Measurements from ENCODE around the gene IDH3A.

Gene IDH3A

DNA sequence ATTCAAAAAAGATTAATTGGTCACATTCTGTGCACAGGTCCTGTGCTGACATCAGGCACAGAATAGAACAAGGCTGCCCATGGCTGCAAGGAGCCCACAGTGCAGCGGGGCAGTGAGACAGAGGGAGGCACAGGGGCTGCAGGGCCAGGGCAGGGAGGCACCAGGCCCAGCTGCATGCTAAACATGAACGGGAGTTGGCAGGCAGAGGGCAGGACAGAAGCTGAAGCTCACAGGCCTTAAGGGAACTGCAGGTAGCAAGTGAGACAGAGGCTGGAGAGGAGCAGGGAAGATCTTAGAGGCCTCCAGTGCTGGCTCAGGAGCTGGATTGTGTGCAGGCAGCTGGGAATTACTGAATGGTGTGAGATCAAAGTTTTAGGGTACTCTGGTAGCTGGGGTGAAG is 26.2 kb downstream of the IDH3A start:
- Histone ChIP-seq H3K4me1 (ENCODE audit: control insufficient read depth in 2 of 2, insufficient read depth in 1 of 2, low read depth in 1 of 2, low read length in 2 of 2) (no peaks in the 10 kb centered on the region), H3K9me3 (replicated peaks in 1 of 2; ENCODE audit: control insufficient read depth in 2 of 2, insufficient read depth in 1 of 2, low read depth in 1 of 2, low read length in 2 of 2) (peaks cover 0 to 4% of the 10 kb centered on the region in 2 donors), H2BK15ac (ENCODE audit: low read length) (no peak overlapping the region), H3K9ac (ENCODE audit: low read depth, low read length, poor library complexity) (no peak overlapping the region), H4K8ac (ENCODE audit: low read depth, low read length) (no peak overlapping the region), H3K27ac (replicated peaks; ENCODE audit: low read length) (no peak overlapping the region), H3K23ac (ENCODE audit: low read depth, low read length, poor library complexity) (no peak overlapping the region), H2AFZ (ENCODE audit: low read length) (peak overlapping the region; percentile 26), H4K91ac (ENCODE audit: low read depth, low read length, poor library complexity) (no peak overlapping the region), H3K14ac (ENCODE audit: low read length) (no peak overlapping the region), H3K27me3 (ENCODE audit: control insufficient read depth in 3 of 3, insufficient read depth in 3 of 3, low read depth in 1 of 3, low read length in 3 of 3) (no peaks in the 10 kb centered on the region), H3K36me3 (replicated peaks in 1 of 2; ENCODE audit: control insufficient read depth in 2 of 2, insufficient read depth in 2 of 2, low read length in 2 of 2) (peaks cover 0 to 24% of the 10 kb centered on the region in 2 donors), H2BK5ac (ENCODE audit: low read length) (no peak overlapping the region), H2AK5ac (ENCODE audit: low read depth, low read length) (no peak overlapping the region), H3K79me1 (ENCODE audit: low read depth, low read length) (peaks cover under 1% of the 10 kb centered on the region), H3K4ac (ENCODE audit: low read length) (no peak overlapping the region), H2BK12ac (ENCODE audit: low read length) (no peak overlapping the region), H3K4me2 (ENCODE audit: insufficient read depth, low read length, poor library complexity, severe bottlenecking) (no peak overlapping the region), H3K18ac (ENCODE audit: low read length) (no peak overlapping the region), H3K4me3 (ENCODE audit: low read length in 2 of 2) (peak overlapping the region in 1 of 2 donors; percentile 29), H2BK120ac (ENCODE audit: low read depth, low read length) (no peak overlapping the region)
- WGBS, 2 donors (ENCODE audit: extremely low coverage in 2 of 2, insufficient read length in 2 of 2, insufficient replicate concordance in 1 of 2): no CpG with 5 or more reads among the region's 2 CpGs
- no peak for DNase-seq (ENCODE audit: low spot score)

DNA sequence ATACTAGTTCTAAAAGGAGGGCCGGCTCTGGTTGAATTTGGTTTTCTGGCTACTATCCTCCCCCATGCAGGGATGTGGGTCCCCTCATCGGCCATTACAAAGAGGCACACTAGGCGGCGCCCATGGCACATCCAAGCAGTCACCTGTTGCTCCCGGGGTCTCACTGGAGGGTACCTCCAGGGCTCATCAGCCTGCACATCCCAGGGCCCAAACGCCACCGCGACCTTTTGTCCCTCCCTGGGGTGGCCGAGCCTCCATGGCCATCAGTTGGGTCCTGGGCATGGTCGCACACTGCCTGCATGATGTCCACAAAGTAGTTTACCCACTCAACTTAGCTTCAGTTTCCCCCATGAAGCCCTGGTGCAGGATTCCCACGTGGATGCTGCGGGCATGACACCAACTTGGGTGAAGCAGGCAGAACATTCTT is 28.3 kb downstream of the IDH3A start:
- H3K4ac ChIP-seq (ENCODE audit: low read length): no peak overlapping the region
- no peak overlapping the region for H3K18ac ChIP-seq (ENCODE audit: low read length)
- no peak overlapping the region for H2BK12ac ChIP-seq (ENCODE audit: low read length)
- H2AFZ ChIP-seq (ENCODE audit: low read length): no peak overlapping the region
- H3K4me1 ChIP-seq (ENCODE audit: control insufficient read depth in 2 of 2, insufficient read depth in 1 of 2, low read depth in 1 of 2, low read length in 2 of 2): no peaks in the 10 kb centered on the region
- no peak overlapping the region for H4K8ac ChIP-seq (ENCODE audit: low read depth, low read length)
- WGBS, 2 donors (ENCODE audit: extremely low coverage in 2 of 2, insufficient read length in 2 of 2, insufficient replicate concordance in 1 of 2): no CpG with 5 or more reads among the region's 12 CpGs
- peak; percentile 39 for DNase-seq (ENCODE audit: low spot score)
- H3K27me3 ChIP-seq (ENCODE audit: control insufficient read depth in 3 of 3, insufficient read depth in 3 of 3, low read depth in 1 of 3, low read length in 3 of 3): no peaks in the 10 kb centered on the region
- no peak overlapping the region for H2BK120ac ChIP-seq (ENCODE audit: low read depth, low read length)
- no peak overlapping the region for H3K23ac ChIP-seq (ENCODE audit: low read depth, low read length, poor library complexity)
- H3K36me3 ChIP-seq (replicated peaks in 1 of 2; ENCODE audit: control insufficient read depth in 2 of 2, insufficient read depth in 2 of 2, low read length in 2 of 2): peaks cover 0 to 3% of the 10 kb centered on the region in 2 donors
- no peaks in the 10 kb centered on the region for H3K9me3 ChIP-seq (replicated peaks in 1 of 2; ENCODE audit: control insufficient read depth in 2 of 2, insufficient read depth in 1 of 2, low read depth in 1 of 2, low read length in 2 of 2)
- no peak overlapping the region for H2BK15ac ChIP-seq (ENCODE audit: low read length)
- no peak overlapping the region for H3K9ac ChIP-seq (ENCODE audit: low read depth, low read length, poor library complexity)
- peaks cover 2% of the 10 kb centered on the region for H3K79me1 ChIP-seq (ENCODE audit: low read depth, low read length)
- no peak overlapping the region for H4K91ac ChIP-seq (ENCODE audit: low read depth, low read length, poor library complexity)
- no peak overlapping the region for H2BK5ac ChIP-seq (ENCODE audit: low read length)
- H2AK5ac ChIP-seq (ENCODE audit: low read depth, low read length): no peak overlapping the region
- H3K4me3 ChIP-seq (ENCODE audit: low read length in 2 of 2): no peak overlapping the region
- H3K27ac ChIP-seq (replicated peaks; ENCODE audit: low read length): no peak overlapping the region
- no peak overlapping the region for H3K4me2 ChIP-seq (ENCODE audit: insufficient read depth, low read length, poor library complexity, severe bottlenecking)
- no peak overlapping the region for H3K14ac ChIP-seq (ENCODE audit: low read length)

- H3K4me1 ChIP-seq (ENCODE audit: control insufficient read depth in 2 of 2, insufficient read depth in 1 of 2, low read depth in 1 of 2, low read length in 2 of 2): no peaks in the 10 kb centered on the region
- no peak overlapping the region for H2BK120ac ChIP-seq (ENCODE audit: low read depth, low read length)
- H3K9ac ChIP-seq (ENCODE audit: low read depth, low read length, poor library complexity): no peak overlapping the region
- no peak overlapping the region for H3K4ac ChIP-seq (ENCODE audit: low read length)
- no peak overlapping the region for H3K4me3 ChIP-seq (ENCODE audit: low read length in 2 of 2)
- H3K18ac ChIP-seq (ENCODE audit: low read length): no peak overlapping the region
- no peak overlapping the region for H2BK15ac ChIP-seq (ENCODE audit: low read length)
- WGBS, 2 donors (ENCODE audit: extremely low coverage in 2 of 2, insufficient read length in 2 of 2, insufficient replicate concordance in 1 of 2): no CpG with 5 or more reads among the region's 6 CpGs
- no peaks in the 10 kb centered on the region for H3K9me3 ChIP-seq (replicated peaks in 1 of 2; ENCODE audit: control insufficient read depth in 2 of 2, insufficient read depth in 1 of 2, low read depth in 1 of 2, low read length in 2 of 2)
- H3K14ac ChIP-seq (ENCODE audit: low read length): no peak overlapping the region
- no peak for DNase-seq (ENCODE audit: low spot score)
- no peak overlapping the region for H4K8ac ChIP-seq (ENCODE audit: low read depth, low read length)
- no peaks in the 10 kb centered on the region for H3K36me3 ChIP-seq (replicated peaks in 1 of 2; ENCODE audit: control insufficient read depth in 2 of 2, insufficient read depth in 2 of 2, low read length in 2 of 2)
- H3K23ac ChIP-seq (ENCODE audit: low read depth, low read length, poor library complexity): no peak overlapping the region
- no peaks in the 10 kb centered on the region for H3K27me3 ChIP-seq (ENCODE audit: control insufficient read depth in 3 of 3, insufficient read depth in 3 of 3, low read depth in 1 of 3, low read length in 3 of 3)
- no peak overlapping the region for H2BK5ac ChIP-seq (ENCODE audit: low read length)
- no peak overlapping the region for H4K91ac ChIP-seq (ENCODE audit: low read depth, low read length, poor library complexity)
- H2AFZ ChIP-seq (ENCODE audit: low read length): no peak overlapping the region
- H3K4me2 ChIP-seq (ENCODE audit: insufficient read depth, low read length, poor library complexity, severe bottlenecking): no peak overlapping the region
- no peak overlapping the region for H2AK5ac ChIP-seq (ENCODE audit: low read depth, low read length)
- peaks cover 2% of the 10 kb centered on the region for H3K79me1 ChIP-seq (ENCODE audit: low read depth, low read length)
- no peak overlapping the region for H3K27ac ChIP-seq (replicated peaks; ENCODE audit: low read length)
- H2BK12ac ChIP-seq (ENCODE audit: low read length): no peak overlapping the region
Observed at GRCh38 chr15:78178064-78178463, 28.9 kb downstream of the IDH3A start.

DNA sequence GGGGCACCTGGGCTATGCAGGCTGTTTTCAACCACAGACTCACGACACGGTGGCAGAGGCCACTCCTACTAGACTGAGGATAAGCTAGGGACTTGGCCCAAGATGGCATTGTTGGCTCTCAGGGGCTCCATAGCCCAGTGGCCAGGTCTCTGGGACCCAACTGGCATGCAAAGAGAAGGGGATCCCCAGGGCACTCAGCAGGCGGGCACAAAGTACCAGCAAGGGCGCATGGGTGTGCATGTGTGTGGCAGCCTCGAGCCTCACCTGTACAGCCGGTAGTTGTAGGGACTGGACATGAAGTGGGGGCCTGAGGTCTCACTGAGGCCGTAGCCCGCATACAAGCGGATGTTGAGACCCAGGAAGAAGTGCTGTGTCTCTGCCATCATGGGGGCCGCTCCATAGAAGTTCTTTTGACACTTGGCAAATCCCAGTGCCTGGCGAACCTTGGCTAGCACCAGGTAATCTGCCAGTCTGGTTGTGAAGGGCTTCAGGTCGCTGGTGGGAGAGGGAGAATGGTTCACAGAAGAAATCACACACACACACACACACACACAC is 30.2 kb downstream of the IDH3A start:
- Histone ChIP-seq H2BK15ac (ENCODE audit: low read length) (no peak overlapping the region), H3K18ac (ENCODE audit: low read length) (no peak overlapping the region), H3K79me1 (ENCODE audit: low read depth, low read length) (peaks cover 2% of the 10 kb centered on the region), H3K9ac (ENCODE audit: low read depth, low read length, poor library complexity) (no peak overlapping the region), H4K8ac (ENCODE audit: low read depth, low read length) (no peak overlapping the region), H3K4ac (ENCODE audit: low read length) (no peak overlapping the region), H3K4me2 (ENCODE audit: insufficient read depth, low read length, poor library complexity, severe bottlenecking) (no peak overlapping the region), H3K9me3 (replicated peaks in 1 of 2; ENCODE audit: control insufficient read depth in 2 of 2, insufficient read depth in 1 of 2, low read depth in 1 of 2, low read length in 2 of 2) (no peaks in the 10 kb centered on the region), H3K23ac (ENCODE audit: low read depth, low read length, poor library complexity) (peak overlapping the region; percentile 48), H2BK12ac (ENCODE audit: low read length) (no peak overlapping the region), H2AFZ (ENCODE audit: low read length) (no peak overlapping the region), H3K4me1 (ENCODE audit: control insufficient read depth in 2 of 2, insufficient read depth in 1 of 2, low read depth in 1 of 2, low read length in 2 of 2) (no peaks in the 10 kb centered on the region), H2BK120ac (ENCODE audit: low read depth, low read length) (no peak overlapping the region), H2BK5ac (ENCODE audit: low read length) (no peak overlapping the region), H3K27ac (replicated peaks; ENCODE audit: low read length) (no peak overlapping the region), H3K4me3 (ENCODE audit: low read length in 2 of 2) (no peak overlapping the region), H3K27me3 (ENCODE audit: control insufficient read depth in 3 of 3, insufficient read depth in 3 of 3, low read depth in 1 of 3, low read length in 3 of 3) (no peaks in the 10 kb centered on the region), H3K36me3 (replicated peaks in 1 of 2; ENCODE audit: control insufficient read depth in 2 of 2, insufficient read depth in 2 of 2, low read length in 2 of 2) (no peaks in the 10 kb centered on the region), H2AK5ac (ENCODE audit: low read depth, low read length) (no peak overlapping the region), H3K14ac (ENCODE audit: low read length) (no peak overlapping the region), H4K91ac (ENCODE audit: low read depth, low read length, poor library complexity) (no peak overlapping the region)
- WGBS, 2 donors (ENCODE audit: extremely low coverage in 2 of 2, insufficient read length in 2 of 2, insufficient replicate concordance in 1 of 2): no CpG with 5 or more reads among the region's 12 CpGs
- DNase-seq (ENCODE audit: low spot score): no peak

Measured in neuronal stem cell (in vitro differentiated cells).